A549 (cell line): Measurements from ENCODE around the gene NOP53. TPM values are rescaled to one million over a fixed set of nuclear protein-coding genes. Genes with fewer than 3 reads are reported as not detected.
A peak's percentile ranks its signal among the peaks of the same experiment; 100 is the strongest.

Source experiments
- CBX2 ChIP-seq: fragments of 200-600 bp; sonication (generic); IDR thresholded peaks from 2 replicates; pipeline ENCODE4 v1.6.1; 2016; ENCODE audit warnings: low read depth, mild to moderate bottlenecking, borderline replicate concordance
- CBX8 ChIP-seq: fragments of 200-600 bp; sonication (generic); IDR thresholded peaks from 2 replicates; pipeline ENCODE4 v1.6.1; 2016
- EHF ChIP-seq: fragments of 250-450 bp; sonication (Bioruptor Pico); IDR thresholded peaks from 2 replicates; pipeline ENCODE4 v1.5.0; 2020; ENCODE audit warnings: mild to moderate bottlenecking
- EP300 ChIP-seq, 2 experiments: fragments of >200 bp; sonication (Bioruptor Twin); formaldehyde crosslinking; IDR thresholded peaks; 2 replicates in 1 of 2; 3 replicates in 1 of 2; pipeline ENCODE4 v1.6.1; 2016 to 2017
- ESRRA ChIP-seq: fragments of 150-350 bp; IDR thresholded peaks from 2 replicates; pipeline ENCODE4 v1.6.1; 2014; ENCODE audit warnings: mild to moderate bottlenecking, low read length, borderline replicate concordance
- FOSL2 ChIP-seq, 2 experiments: fragments of 450-650 bp in 1 of 2; fragments of >200 bp in 1 of 2; sonication (Bioruptor Twin) in 1 of 2; formaldehyde crosslinking; IDR thresholded peaks; 2 replicates each; pipeline versions ENCODE4 v1.5.0 to v1.6.1; 2016 to 2020; ENCODE audit warnings: mild to moderate bottlenecking in 1 of 2, moderate library complexity in 1 of 2
- HES2 ChIP-seq: fragments of >200 bp; sonication (Bioruptor Twin); formaldehyde crosslinking; IDR thresholded peaks from 2 replicates; pipeline ENCODE4 v1.6.1; 2016
- HEYL ChIP-seq: fragments of 250-450 bp; sonication (Bioruptor Pico); IDR thresholded peaks from 2 replicates; pipeline ENCODE4 v1.8.0; 2021; ENCODE audit warnings: mild to moderate bottlenecking, moderate library complexity
- JUN ChIP-seq, 2 experiments: fragments of >200 bp; sonication (Bioruptor Twin); formaldehyde crosslinking; IDR thresholded peaks; 2 replicates in 1 of 2; 3 replicates in 1 of 2; pipeline ENCODE4 v1.6.1; 2016 to 2017
- JUNB ChIP-seq: fragments of >200 bp; sonication (Bioruptor Twin); formaldehyde crosslinking; IDR thresholded peaks from 2 replicates; pipeline ENCODE4 v1.6.1; 2016
- MAZ ChIP-seq: fragments of 150-350 bp; IDR thresholded peaks from 2 replicates; pipeline ENCODE4 v1.6.1; 2014; ENCODE audit warnings: antibody characterized with exemption, low read depth, low read length, borderline replicate concordance
- NR3C1 ChIP-seq: fragments of >200 bp; sonication (Bioruptor Twin); formaldehyde crosslinking; IDR thresholded peaks from 3 replicates; pipeline ENCODE4 v1.6.1; 2017
- PBX3 ChIP-seq: IDR thresholded peaks from 2 replicates; pipeline ENCODE4 v1.6.1; 2012
- PHF8 ChIP-seq: fragments of 200-600 bp; sonication (generic); IDR thresholded peaks from 2 replicates; pipeline ENCODE4 v1.6.1; 2016; ENCODE audit warnings: low read depth, mild to moderate bottlenecking, antibody characterized with exemption, moderate library complexity, borderline replicate concordance
- RAD21 ChIP-seq, 2 experiments: fragments of >200 bp in 1 of 2; sonication (Bioruptor Twin) in 1 of 2; formaldehyde crosslinking in 1 of 2; IDR thresholded peaks in 1 of 2; conservative IDR thresholded peaks in 1 of 2; 2 replicates in 1 of 2; 3 replicates in 1 of 2; pipeline ENCODE4 v1.6.1; 2012 to 2018; ENCODE audit warnings: inconsistent platforms in 1 of 2
- RCOR1 ChIP-seq: fragments of 150-350 bp; IDR thresholded peaks from 2 replicates; pipeline ENCODE4 v1.6.1; 2014; ENCODE audit warnings: antibody characterized with exemption, low read length, low read depth
- RNF2 ChIP-seq: fragments of 200-600 bp; sonication (generic); IDR thresholded peaks from 2 replicates; pipeline ENCODE4 v1.6.1; 2016; ENCODE audit warnings: low read depth, mild to moderate bottlenecking, antibody characterized with exemption, moderate library complexity, borderline replicate concordance
- TFCP2L1 ChIP-seq: fragments of 250-450 bp; sonication (Bioruptor Pico); IDR thresholded peaks from 2 replicates; pipeline ENCODE4 v1.5.0; 2021; ENCODE audit warnings: mild to moderate bottlenecking
- ZC3H11A ChIP-seq: fragments of 450-650 bp; IDR thresholded peaks from 2 replicates; pipeline ENCODE4 v1.6.1; 2014; ENCODE audit warnings: antibody characterized with exemption, mild to moderate bottlenecking
- ZFP36 ChIP-seq: fragments of 450-650 bp; IDR thresholded peaks from 2 replicates; pipeline ENCODE4 v1.6.1; 2014; ENCODE audit warnings: borderline replicate concordance; ENCODE audit not compliant: partially characterized antibody
- ZSCAN20 ChIP-seq: fragments of 250-450 bp; sonication (Bioruptor Pico); IDR thresholded peaks from 2 replicates; pipeline ENCODE4 v1.8.0; 2022; ENCODE audit warnings: mild to moderate bottlenecking, moderate library complexity
- polyA plus RNA-seq, 4 experiments: library from polyadenylated mRNA; depleted of rRNA in 3 of 4; stranded (reverse); fragments of >200 nt; fragmentation: RNase III in 1 of 4; extraction: RNeasy Plus Mini Kit Qiagen cat#74134 plus additional on column Dnase treatment in 1 of 4; gene quantifications; 2 replicates in 3 of 4; 3 replicates in 1 of 4; pipeline ENCODE4 v1.2.3, GENCODE V29; 2011 to 2017
- TF ChIP-seq, protein P1 (sequence below): fragments of >200 bp; sonication (Bioruptor Twin); formaldehyde crosslinking; IDR thresholded peaks from 3 replicates; pipeline ENCODE4 v1.6.1; 2016
- TF ChIP-seq, protein P2 (sequence below): fragments of >200 bp; sonication (Bioruptor Twin); formaldehyde crosslinking; IDR thresholded peaks from 3 replicates; pipeline ENCODE4 v1.5.1; 2016
- TF ChIP-seq, protein P3 (sequence below): IDR thresholded peaks from 2 replicates; pipeline ENCODE4 v1.6.1; 2012

Gene NOP53
- polyA plus RNA-seq, 2 of the 4 experiments (the other 2 are of a cell fraction) = 135 to 182 TPM

- TF ChIP-seq, protein P1, sequence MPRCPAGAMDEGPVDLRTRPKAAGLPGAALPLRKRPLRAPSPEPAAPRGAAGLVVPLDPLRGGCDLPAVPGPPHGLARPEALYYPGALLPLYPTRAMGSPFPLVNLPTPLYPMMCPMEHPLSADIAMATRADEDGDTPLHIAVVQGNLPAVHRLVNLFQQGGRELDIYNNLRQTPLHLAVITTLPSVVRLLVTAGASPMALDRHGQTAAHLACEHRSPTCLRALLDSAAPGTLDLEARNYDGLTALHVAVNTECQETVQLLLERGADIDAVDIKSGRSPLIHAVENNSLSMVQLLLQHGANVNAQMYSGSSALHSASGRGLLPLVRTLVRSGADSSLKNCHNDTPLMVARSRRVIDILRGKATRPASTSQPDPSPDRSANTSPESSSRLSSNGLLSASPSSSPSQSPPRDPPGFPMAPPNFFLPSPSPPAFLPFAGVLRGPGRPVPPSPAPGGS = no peak
- TF ChIP-seq EP300 (IDR thresholded peaks at IDR 0.05) (no peak), RNF2 (no peak), ESRRA (0 out of 2 replicates have a peak, but pooled peaks have one; percentile 35), JUNB (no peak), HES2 (no peak), NR3C1 (no peak), RAD21 (conservative IDR thresholded peaks at IDR 0.05 in 1 of 2, IDR thresholded peaks at IDR 0.05 in 1 of 2) (peak; percentile 98 to 100), TFCP2L1 (CRISPR knock-in tag) (no peak), ZC3H11A (no peak), PBX3 (no peak), EHF (CRISPR knock-in tag) (no peak), ZFP36 (no peak), HEYL (CRISPR knock-in tag) (no peak), MAZ (0 out of 2 replicates have a peak, but pooled peaks have one; percentile 51), CBX2 (no peak), CBX8 (no peak), JUN (IDR thresholded peaks at IDR 0.05) (no peak; a peak in 1 of 5 replicates), ZSCAN20 (no peak), RCOR1 (peak; percentile 96), PHF8 (no peak), FOSL2 (IDR thresholded peaks at IDR 0.05) (no peak), FOSL2 (CRISPR knock-in tag; IDR thresholded peaks at IDR 0.05) (no peak)
- TF ChIP-seq, protein P2, sequence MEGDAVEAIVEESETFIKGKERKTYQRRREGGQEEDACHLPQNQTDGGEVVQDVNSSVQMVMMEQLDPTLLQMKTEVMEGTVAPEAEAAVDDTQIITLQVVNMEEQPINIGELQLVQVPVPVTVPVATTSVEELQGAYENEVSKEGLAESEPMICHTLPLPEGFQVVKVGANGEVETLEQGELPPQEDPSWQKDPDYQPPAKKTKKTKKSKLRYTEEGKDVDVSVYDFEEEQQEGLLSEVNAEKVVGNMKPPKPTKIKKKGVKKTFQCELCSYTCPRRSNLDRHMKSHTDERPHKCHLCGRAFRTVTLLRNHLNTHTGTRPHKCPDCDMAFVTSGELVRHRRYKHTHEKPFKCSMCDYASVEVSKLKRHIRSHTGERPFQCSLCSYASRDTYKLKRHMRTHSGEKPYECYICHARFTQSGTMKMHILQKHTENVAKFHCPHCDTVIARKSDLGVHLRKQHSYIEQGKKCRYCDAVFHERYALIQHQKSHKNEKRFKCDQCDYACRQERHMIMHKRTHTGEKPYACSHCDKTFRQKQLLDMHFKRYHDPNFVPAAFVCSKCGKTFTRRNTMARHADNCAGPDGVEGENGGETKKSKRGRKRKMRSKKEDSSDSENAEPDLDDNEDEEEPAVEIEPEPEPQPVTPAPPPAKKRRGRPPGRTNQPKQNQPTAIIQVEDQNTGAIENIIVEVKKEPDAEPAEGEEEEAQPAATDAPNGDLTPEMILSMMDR = peak; percentile 97
- TF ChIP-seq, protein P3, sequence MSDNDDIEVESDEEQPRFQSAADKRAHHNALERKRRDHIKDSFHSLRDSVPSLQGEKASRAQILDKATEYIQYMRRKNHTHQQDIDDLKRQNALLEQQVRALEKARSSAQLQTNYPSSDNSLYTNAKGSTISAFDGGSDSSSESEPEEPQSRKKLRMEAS = peak; percentile 23; the same call in 1 of the 2 replicates
Measured at GRCh38 chr19:47697863-47698609, 47.3 kb upstream of the NOP53 start (continued).
